Vagina (tissue), 2 donors: Measurements from ENCODE around the gene KHDRBS1. TPM values are rescaled to one million over a fixed set of nuclear protein-coding genes. Genes with fewer than 3 reads are reported as not detected.
"Not testable (repeated sequence)": the region's sequence is repeated elsewhere in the genome, so short reads cannot be mapped to it uniquely, and the experiment has no call there.

ENCODE experiments used
- DNase-seq, 2 donors: peaks; one replicate each; pipeline ENCODE4 v3.0.0-alpha.2; 2017; ENCODE audit errors: extremely low spot score in 2 of 2
- H3K27ac ChIP-seq: fragments of 200-600 bp; sonication (generic); one replicate; pipeline ENCODE4 v1.5.1; 2019
- H3K27me3 ChIP-seq: fragments of 200-600 bp; sonication (generic); one replicate; pipeline ENCODE4 v1.5.1; 2019
- H3K36me3 ChIP-seq, 2 donors: fragments of 200-600 bp; sonication (generic); one replicate each; pipeline ENCODE4 v1.5.1; 2017 to 2019
- H3K4me1 ChIP-seq: fragments of 200-600 bp; sonication (generic); one replicate; pipeline ENCODE4 v1.5.1; 2019
- H3K4me3 ChIP-seq, 2 donors: fragments of 200-600 bp; sonication (generic); 1 replicate in 1 of 2; 2 replicates in 1 of 2; pipeline ENCODE4 v1.5.1; 2016 to 2019
- H3K9me3 ChIP-seq: fragments of 200-600 bp; sonication (generic); one replicate; pipeline ENCODE4 v1.5.1; 2019
- POLR2A ChIP-seq, 2 donors: fragments of 450-650 bp; IDR thresholded peaks; one replicate each; pipeline ENCODE4 v1.6.1; 2017; ENCODE audit warnings: antibody characterized with exemption in 2 of 2, mild to moderate bottlenecking in 2 of 2, moderate library complexity in 2 of 2
- POLR2AphosphoS5 ChIP-seq, 2 donors: sonication (generic); formaldehyde crosslinking; IDR thresholded peaks; one replicate each; pipeline ENCODE4 v1.9.0; 2017; ENCODE audit warnings: antibody characterized with exemption in 2 of 2, mild to moderate bottlenecking in 2 of 2, low read depth in 1 of 2; ENCODE audit not compliant: insufficient read depth in 1 of 2
- intact Hi-C: fragments of 100-400 bp; cut with DNase I; formaldehyde crosslinking; loops from one replicate; pipeline ENCODE4 v1.15.1; 2023
- total RNA-seq: library from RNA; depleted of rRNA; stranded (reverse); fragments of >200 nt; gene quantifications from one replicate; pipeline ENCODE4 v1.2.3, GENCODE V29; 2016
- TF ChIP-seq, protein P1 (sequence below), 3 experiments: fragments of 450-650 bp in 2 of 3; fragments of 200-600 bp in 1 of 3; sonication (generic) in 1 of 3; IDR thresholded peaks; one replicate each; pipeline ENCODE4 v1.5.1; 2017 to 2019; ENCODE audit warnings: antibody characterized with exemption in 3 of 3, mild to moderate bottlenecking in 2 of 3, moderate library complexity in 2 of 3

Gene KHDRBS1
- total RNA-seq, 1 donor from 2014 or later: 104 TPM

DNA sequence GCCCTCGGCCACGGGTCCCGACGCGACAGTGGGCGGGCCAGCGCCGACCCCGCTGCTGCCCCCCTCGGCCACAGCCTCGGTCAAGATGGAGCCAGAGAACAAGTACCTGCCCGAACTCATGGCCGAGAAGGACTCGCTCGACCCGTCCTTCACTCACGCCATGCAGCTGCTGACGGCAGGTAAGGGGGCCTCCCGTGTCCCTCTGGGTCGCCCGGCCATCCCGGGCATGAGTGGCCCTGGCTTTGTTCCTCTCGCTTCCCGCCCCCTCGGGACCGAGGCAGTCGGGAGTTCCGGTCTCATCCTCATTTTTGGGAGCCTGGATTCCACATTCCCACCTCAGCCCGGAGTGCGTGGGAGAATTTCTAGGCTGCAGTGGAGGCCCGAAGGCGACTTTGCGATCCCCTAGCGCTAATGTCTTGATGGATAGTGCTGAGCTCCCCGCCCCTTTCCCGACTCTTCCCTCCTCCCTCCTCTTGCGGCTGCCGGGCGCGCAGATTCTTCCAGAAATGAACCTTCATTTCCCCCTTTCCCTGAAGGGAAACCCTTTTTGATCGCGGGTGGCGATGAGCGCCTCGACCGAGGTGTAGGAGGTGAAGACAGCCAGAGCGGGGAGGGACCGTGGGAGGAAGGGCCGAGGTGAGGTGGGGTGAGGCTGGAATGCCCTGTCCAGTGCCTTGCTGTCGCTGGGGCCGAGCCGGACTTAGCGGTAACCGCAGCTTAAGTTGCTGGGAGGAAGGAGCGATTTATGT lies 705 bp downstream of the KHDRBS1 start:
- peak overlapping the region; percentile 98 for H3K27ac ChIP-seq
- no peaks in the 10 kb centered on the region for H3K9me3 ChIP-seq
- intact Hi-C loops: no loop called here
- DNase-seq: peak in 1 of 2 donors; percentile 90
- no peaks in the 10 kb centered on the region for H3K27me3 ChIP-seq
- peaks cover 53% of the 10 kb centered on the region for H3K4me1 ChIP-seq
- TF ChIP-seq, protein P1, sequence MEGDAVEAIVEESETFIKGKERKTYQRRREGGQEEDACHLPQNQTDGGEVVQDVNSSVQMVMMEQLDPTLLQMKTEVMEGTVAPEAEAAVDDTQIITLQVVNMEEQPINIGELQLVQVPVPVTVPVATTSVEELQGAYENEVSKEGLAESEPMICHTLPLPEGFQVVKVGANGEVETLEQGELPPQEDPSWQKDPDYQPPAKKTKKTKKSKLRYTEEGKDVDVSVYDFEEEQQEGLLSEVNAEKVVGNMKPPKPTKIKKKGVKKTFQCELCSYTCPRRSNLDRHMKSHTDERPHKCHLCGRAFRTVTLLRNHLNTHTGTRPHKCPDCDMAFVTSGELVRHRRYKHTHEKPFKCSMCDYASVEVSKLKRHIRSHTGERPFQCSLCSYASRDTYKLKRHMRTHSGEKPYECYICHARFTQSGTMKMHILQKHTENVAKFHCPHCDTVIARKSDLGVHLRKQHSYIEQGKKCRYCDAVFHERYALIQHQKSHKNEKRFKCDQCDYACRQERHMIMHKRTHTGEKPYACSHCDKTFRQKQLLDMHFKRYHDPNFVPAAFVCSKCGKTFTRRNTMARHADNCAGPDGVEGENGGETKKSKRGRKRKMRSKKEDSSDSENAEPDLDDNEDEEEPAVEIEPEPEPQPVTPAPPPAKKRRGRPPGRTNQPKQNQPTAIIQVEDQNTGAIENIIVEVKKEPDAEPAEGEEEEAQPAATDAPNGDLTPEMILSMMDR (IDR thresholded peaks at IDR 0.05): no peak
- TF ChIP-seq POLR2AphosphoS5 (IDR thresholded peaks at IDR 0.05; ENCODE audit: insufficient read depth in 1 of 2, low read depth in 1 of 2): peak; percentile 10 to 34
- no peaks in the 10 kb centered on the region for H3K36me3 ChIP-seq
- peak overlapping the region; percentile 89 to 95 for H3K4me3 ChIP-seq

DNA sequence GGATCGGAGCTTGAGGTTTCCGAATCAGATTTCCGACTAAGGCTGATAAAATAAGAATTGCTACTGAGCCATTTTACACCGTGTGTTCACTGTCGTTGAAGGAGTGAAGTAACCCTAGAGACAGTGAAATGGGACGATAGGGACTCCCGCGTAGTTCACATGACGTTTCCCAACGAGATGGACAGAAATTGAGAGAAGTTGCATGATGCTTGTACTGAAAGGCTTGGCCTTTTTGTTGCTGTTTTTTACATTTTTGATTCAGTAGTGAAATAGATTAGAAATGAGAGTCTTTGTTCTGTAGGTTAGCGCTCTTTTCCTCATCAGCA lies 1.2 kb downstream of the KHDRBS1 start:
- Histone ChIP-seq H3K9me3 (no peaks in the 10 kb centered on the region), H3K4me1 (peaks cover 58% of the 10 kb centered on the region), H3K36me3 (no peaks in the 10 kb centered on the region), H3K27ac (peak overlapping the region; percentile 98), H3K4me3 (peak overlapping the region; percentile 89 to 95), H3K27me3 (no peaks in the 10 kb centered on the region)
- TF ChIP-seq POLR2AphosphoS5 (IDR thresholded peaks at IDR 0.05; ENCODE audit: insufficient read depth in 1 of 2, low read depth in 1 of 2): no peak
- no peak for TF ChIP-seq POLR2A (IDR thresholded peaks at IDR 0.05)
- TF ChIP-seq, protein P1 (IDR thresholded peaks at IDR 0.05): no peak
- no peak for DNase-seq
- intact Hi-C loops: no loop called here

DNA sequence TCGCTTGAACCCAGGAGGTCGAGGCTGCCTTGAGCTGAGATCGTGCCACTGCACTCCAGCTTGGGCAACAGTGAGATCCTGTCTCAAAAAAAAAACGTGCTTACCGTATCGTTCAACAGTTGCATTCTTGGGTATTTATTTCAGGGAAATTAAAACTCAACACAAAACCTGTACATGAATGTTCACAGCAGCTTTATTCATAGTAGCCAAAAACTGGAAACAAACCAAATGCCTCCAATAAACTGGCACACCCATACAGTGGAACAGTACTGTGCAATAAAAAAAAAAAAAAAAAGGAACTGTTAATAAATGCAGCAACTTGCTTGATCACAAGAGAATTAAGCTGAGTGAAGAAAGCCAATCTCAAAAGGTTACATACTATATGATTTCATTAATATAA lies 6.7 kb downstream of the KHDRBS1 start:
- Histone ChIP-seq H3K27me3 (no peaks in the 10 kb centered on the region), H3K36me3 (no peaks in the 10 kb centered on the region), H3K4me3 (no peak overlapping the region), H3K9me3 (no peaks in the 10 kb centered on the region), H3K4me1 (peaks cover 95% of the 10 kb centered on the region), H3K27ac (no peak overlapping the region)
- peak in 1 of 2 donors; percentile 41 for TF ChIP-seq POLR2AphosphoS5 (IDR thresholded peaks at IDR 0.05; ENCODE audit: insufficient read depth in 1 of 2, low read depth in 1 of 2)
- TF ChIP-seq, protein P1 (IDR thresholded peaks at IDR 0.05): no peak
- DNase-seq: no peak
- intact Hi-C loops: no loop called here

DNA sequence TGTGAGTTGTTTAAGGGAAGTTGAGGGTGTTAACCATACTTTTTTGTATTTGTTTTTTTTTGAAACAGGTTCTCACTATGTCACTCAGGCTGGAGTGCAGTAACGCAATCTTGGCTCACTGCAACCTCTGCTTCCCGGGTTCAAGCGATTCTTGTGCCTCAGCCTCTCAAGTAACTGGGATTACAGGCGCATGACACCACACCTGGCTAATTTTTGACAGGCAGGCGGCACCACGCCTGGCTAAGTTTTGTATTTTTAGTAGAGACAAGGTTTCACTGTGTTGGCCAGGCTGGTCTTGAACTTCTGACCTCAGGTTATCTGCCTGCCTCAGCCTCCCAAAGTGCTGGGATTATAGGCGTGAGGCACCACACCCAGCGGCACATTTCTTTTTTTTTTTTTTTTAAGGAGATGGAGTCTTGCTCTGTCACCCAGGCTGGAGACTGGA lies 7.9 kb downstream of the KHDRBS1 start:
- H3K4me1 ChIP-seq: peaks cover 95% of the 10 kb centered on the region
- H3K27ac ChIP-seq, intact Hi-C loops: not testable (repeated sequence)

DNA sequence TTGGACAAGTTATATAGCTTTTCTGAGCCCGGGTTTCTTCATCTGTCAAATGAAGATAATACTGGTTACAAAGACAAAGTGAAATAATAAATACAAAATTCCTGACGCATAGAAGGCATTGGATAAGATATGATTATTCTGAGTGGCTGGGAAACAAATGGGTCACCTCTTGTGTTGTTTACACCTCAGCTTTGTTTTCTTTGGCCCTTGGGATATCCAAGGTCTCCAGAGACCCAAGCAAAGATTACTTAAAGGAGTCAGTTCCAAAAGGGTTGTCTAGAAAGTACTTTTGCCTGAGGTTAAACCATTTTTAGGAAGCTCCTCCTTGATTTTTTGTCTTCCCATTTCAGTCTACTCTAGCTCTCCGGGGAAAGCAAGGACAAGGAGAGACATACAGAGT lies 9.7 kb downstream of the KHDRBS1 start:
- H3K4me1 ChIP-seq: peaks cover 93% of the 10 kb centered on the region
- no peak overlapping the region for H3K4me3 ChIP-seq
- DNase-seq: no peak
- H3K27ac ChIP-seq: no peak overlapping the region
- intact Hi-C loops: no loop called here
- no peak for TF ChIP-seq POLR2AphosphoS5 (IDR thresholded peaks at IDR 0.05; ENCODE audit: insufficient read depth in 1 of 2, low read depth in 1 of 2)
- TF ChIP-seq POLR2A (IDR thresholded peaks at IDR 0.05): no peak
- TF ChIP-seq, protein P1 (IDR thresholded peaks at IDR 0.05): no peak
- no peaks in the 10 kb centered on the region for H3K36me3 ChIP-seq
- H3K9me3 ChIP-seq: no peaks in the 10 kb centered on the region
- no peaks in the 10 kb centered on the region for H3K27me3 ChIP-seq

More for the DNA sequence above, 7.9 kb downstream of the KHDRBS1 start:
- H3K4me3 ChIP-seq, H3K36me3 ChIP-seq, H3K27me3 ChIP-seq, H3K9me3 ChIP-seq, DNase-seq: not testable (repeated sequence)
